GM12873 (cell line): ENCODE results near the gene PAX2.

Experiments used
- CTCF ChIP-seq: IDR thresholded peaks from 2 replicates; pipeline ENCODE4 v1.5.1; 2012; ENCODE audit warnings: low read depth, mild to moderate bottlenecking, moderate library complexity, low read length, control low read depth; ENCODE audit not compliant: insufficient read depth; ENCODE audit errors: missing control alignments

PAX2 gene

GRCh38 chr10:100863433-100863832 lies 118.1 kb downstream of the PAX2 start:
- TF ChIP-seq CTCF = no peak

- no peak for TF ChIP-seq CTCF
Measured at GRCh38 chr10:100864036-100864885, 118.9 kb downstream of the PAX2 start.

GRCh38 chr10:100864978-100865377 lies 119.6 kb downstream of the PAX2 start:
- TF ChIP-seq CTCF = no peak

GRCh38 chr10:100866010-100866409 lies 120.6 kb downstream of the PAX2 start:
- no peak for TF ChIP-seq CTCF

GRCh38 chr10:100866575-100867098 lies 121.3 kb downstream of the PAX2 start:
- TF ChIP-seq CTCF = no peak

- TF ChIP-seq CTCF = no peak
Measured at GRCh38 chr10:100867261-100867963, 122.0 kb downstream of the PAX2 start.

- TF ChIP-seq CTCF = no peak
Measured at GRCh38 chr10:100868382-100868781, 123.0 kb downstream of the PAX2 start.
